ENCODE measurements around the gene ARL13B. TPM values are rescaled to one million over a fixed set of nuclear protein-coding genes. Genes with fewer than 3 reads are reported as not detected.
A peak's percentile ranks its signal among the peaks of the same experiment; 100 is the strongest.
"Not testable (repeated sequence)": the region's sequence is repeated elsewhere in the genome, so short reads cannot be mapped to it uniquely, and the experiment has no call there.

Gene ARL13B
- total RNA-seq, 1 experiment from 2014 or later: 6.3 TPM

- Histone ChIP-seq H3K4me3 (ENCODE audit: insufficient read depth, low read depth, low read length) (no peak overlapping the region), H3K36me3 (replicated peaks; ENCODE audit: control insufficient read depth, insufficient read depth, low read length) (no peaks in the 10 kb centered on the region), H3K27me3 (ENCODE audit: control insufficient read depth, insufficient read depth, low read length) (no peaks in the 10 kb centered on the region)
- no peak for DNase-seq
These were observed 35.1 kb downstream of the ARL13B start for GRCh38 chr3:94015025-94015424.

GRCh38 chr3:94019659-94020058 lies 39.7 kb downstream of the ARL13B start:
- Histone ChIP-seq H3K36me3 (replicated peaks; ENCODE audit: control insufficient read depth, insufficient read depth, low read length) (no peaks in the 10 kb centered on the region; the same call in 1 of the 2 replicates), H3K27me3 (ENCODE audit: control insufficient read depth, insufficient read depth, low read length) (no peaks in the 10 kb centered on the region), H3K4me3 (ENCODE audit: insufficient read depth, low read depth, low read length) (no peak overlapping the region)
- no peak for DNase-seq

GRCh38 chr3:94020293-94020692 lies 40.3 kb downstream of the ARL13B start:
- H3K4me3 ChIP-seq (ENCODE audit: insufficient read depth, low read depth, low read length): no peak overlapping the region
- no peak for DNase-seq
- no peaks in the 10 kb centered on the region; the same call in 1 of the 2 replicates for H3K36me3 ChIP-seq (replicated peaks; ENCODE audit: control insufficient read depth, insufficient read depth, low read length)
- no peaks in the 10 kb centered on the region for H3K27me3 ChIP-seq (ENCODE audit: control insufficient read depth, insufficient read depth, low read length)

- Histone ChIP-seq H3K27me3 (ENCODE audit: control insufficient read depth, insufficient read depth, low read length) (no peaks in the 10 kb centered on the region), H3K36me3 (replicated peaks; ENCODE audit: control insufficient read depth, insufficient read depth, low read length) (no peaks in the 10 kb centered on the region; the same call in 1 of the 2 replicates), H3K4me3 (ENCODE audit: insufficient read depth, low read depth, low read length) (no peak overlapping the region)
- DNase-seq: no peak
These were observed 44.4 kb downstream of the ARL13B start for GRCh38 chr3:94024385-94024784.

GRCh38 chr3:94026623-94027022 lies 46.7 kb downstream of the ARL13B start:
- DNase-seq: no peak
- Histone ChIP-seq H3K4me3 (ENCODE audit: insufficient read depth, low read depth, low read length) (no peak overlapping the region), H3K27me3 (ENCODE audit: control insufficient read depth, insufficient read depth, low read length) (no peaks in the 10 kb centered on the region), H3K36me3 (replicated peaks; ENCODE audit: control insufficient read depth, insufficient read depth, low read length) (no peaks in the 10 kb centered on the region; the same call in 1 of the 2 replicates)

- no peaks in the 10 kb centered on the region for H3K27me3 ChIP-seq (ENCODE audit: control insufficient read depth, insufficient read depth, low read length)
- no peak for DNase-seq
- H3K36me3 ChIP-seq (replicated peaks; ENCODE audit: control insufficient read depth, insufficient read depth, low read length): no peaks in the 10 kb centered on the region; the same call in 1 of the 2 replicates
- no peak within 1 kb of the TSS for H3K4me3 ChIP-seq (ENCODE audit: insufficient read depth, low read depth, low read length)
These were observed 48.3 kb downstream of the ARL13B start, which contains the start of gene STX19 for GRCh38 chr3:94028093-94028837. Gene STX19 (minus strand): TSS chr3:94028597. CDS start chr3:94015269, 13,328 bp downstream.

GRCh38 chr3:94036909-94037507 lies 57.1 kb downstream of the ARL13B start:
- Histone ChIP-seq H3K4me3 (ENCODE audit: insufficient read depth, low read depth, low read length) (no peak overlapping the region), H3K27me3 (ENCODE audit: control insufficient read depth, insufficient read depth, low read length) (no peaks in the 10 kb centered on the region), H3K36me3 (replicated peaks; ENCODE audit: control insufficient read depth, insufficient read depth, low read length) (no peaks in the 10 kb centered on the region; the same call in 1 of the 2 replicates)
- DNase-seq: peak; percentile 42

GRCh38 chr3:94043285-94043684 lies 63.3 kb downstream of the ARL13B start:
- no peak for DNase-seq
- no peak overlapping the region for H3K4me3 ChIP-seq (ENCODE audit: insufficient read depth, low read depth, low read length)
- no peaks in the 10 kb centered on the region for H3K36me3 ChIP-seq (replicated peaks; ENCODE audit: control insufficient read depth, insufficient read depth, low read length)
- H3K27me3 ChIP-seq (ENCODE audit: control insufficient read depth, insufficient read depth, low read length): no peaks in the 10 kb centered on the region

GRCh38 chr3:94044100-94044936 lies 64.4 kb downstream of the ARL13B start:
- not testable (repeated sequence) for H3K36me3 ChIP-seq (replicated peaks; ENCODE audit: control insufficient read depth, insufficient read depth, low read length); H3K4me3 ChIP-seq (ENCODE audit: insufficient read depth, low read depth, low read length); H3K27me3 ChIP-seq (ENCODE audit: control insufficient read depth, insufficient read depth, low read length); DNase-seq

- no peak for DNase-seq
- Histone ChIP-seq H3K4me3 (ENCODE audit: insufficient read depth, low read depth, low read length) (no peak overlapping the region), H3K36me3 (replicated peaks; ENCODE audit: control insufficient read depth, insufficient read depth, low read length) (no peaks in the 10 kb centered on the region), H3K27me3 (ENCODE audit: control insufficient read depth, insufficient read depth, low read length) (no peaks in the 10 kb centered on the region)
These were observed 66.6 kb downstream of the ARL13B start for GRCh38 chr3:94046533-94046932.

GRCh38 chr3:94049267-94049666 lies 69.3 kb downstream of the ARL13B start:
- H3K27me3 ChIP-seq (ENCODE audit: control insufficient read depth, insufficient read depth, low read length): no peaks in the 10 kb centered on the region
- H3K4me3 ChIP-seq (ENCODE audit: insufficient read depth, low read depth, low read length): no peak overlapping the region
- no peaks in the 10 kb centered on the region for H3K36me3 ChIP-seq (replicated peaks; ENCODE audit: control insufficient read depth, insufficient read depth, low read length)
- DNase-seq: no peak

- no peaks in the 10 kb centered on the region for H3K27me3 ChIP-seq (ENCODE audit: control insufficient read depth, insufficient read depth, low read length)
- no peaks in the 10 kb centered on the region for H3K36me3 ChIP-seq (replicated peaks; ENCODE audit: control insufficient read depth, insufficient read depth, low read length)
- DNase-seq: no peak
- H3K4me3 ChIP-seq (ENCODE audit: insufficient read depth, low read depth, low read length): no peak overlapping the region
These were observed 70.6 kb downstream of the ARL13B start for GRCh38 chr3:94050546-94050945.

- DNase-seq: no peak
- Histone ChIP-seq H3K4me3 (ENCODE audit: insufficient read depth, low read depth, low read length) (no peak overlapping the region), H3K27me3 (ENCODE audit: control insufficient read depth, insufficient read depth, low read length) (no peaks in the 10 kb centered on the region), H3K36me3 (replicated peaks; ENCODE audit: control insufficient read depth, insufficient read depth, low read length) (no peaks in the 10 kb centered on the region)
These were observed 81.3 kb downstream of the ARL13B start for GRCh38 chr3:94061297-94061696.

- no peaks in the 10 kb centered on the region for H3K27me3 ChIP-seq (ENCODE audit: control insufficient read depth, insufficient read depth, low read length)
- DNase-seq: peak; percentile 62
- peak within 1 kb of the TSS; percentile 65 for H3K4me3 ChIP-seq (ENCODE audit: insufficient read depth, low read depth, low read length)
- H3K36me3 ChIP-seq (replicated peaks; ENCODE audit: control insufficient read depth, insufficient read depth, low read length): no peaks in the 10 kb centered on the region
These were observed 82.8 kb downstream of the ARL13B start, which contains the start of the genes DHFR2 and NSUN3 for GRCh38 chr3:94062513-94063404. Gene DHFR2 (minus strand): TSS chr3:94062916. CDS start chr3:94061511, 1,405 bp downstream. Gene NSUN3 (plus strand): TSS chr3:94063061. CDS start chr3:94063127, 66 bp downstream.

Data from H7 (cell line).